Tibial nerve (tissue), 4 donors: ENCODE data around the gene CTXN1.

ENCODE experiments used
- CTCF ChIP-seq, 5 experiments: fragments of 200-600 bp in 3 of 5; fragments of 450-650 bp in 2 of 5; sonication (generic) in 3 of 5; IDR thresholded peaks; one replicate each; pipeline ENCODE4 v1.5.1; 2016 to 2019; ENCODE audit warnings: antibody characterized with exemption in 5 of 5, mild to moderate bottlenecking in 3 of 5, moderate library complexity in 2 of 5
- EP300 ChIP-seq, 2 donors: sonication (generic); formaldehyde crosslinking; IDR thresholded peaks; one replicate each; pipeline ENCODE4 v1.6.1; 2017; ENCODE audit warnings: antibody characterized with exemption in 2 of 2, mild to moderate bottlenecking in 1 of 2
- POLR2A ChIP-seq, 2 donors: fragments of 450-650 bp; IDR thresholded peaks; one replicate each; pipeline ENCODE4 v1.6.1; 2017; ENCODE audit warnings: antibody characterized with exemption in 2 of 2, mild to moderate bottlenecking in 2 of 2, moderate library complexity in 2 of 2

DNA sequence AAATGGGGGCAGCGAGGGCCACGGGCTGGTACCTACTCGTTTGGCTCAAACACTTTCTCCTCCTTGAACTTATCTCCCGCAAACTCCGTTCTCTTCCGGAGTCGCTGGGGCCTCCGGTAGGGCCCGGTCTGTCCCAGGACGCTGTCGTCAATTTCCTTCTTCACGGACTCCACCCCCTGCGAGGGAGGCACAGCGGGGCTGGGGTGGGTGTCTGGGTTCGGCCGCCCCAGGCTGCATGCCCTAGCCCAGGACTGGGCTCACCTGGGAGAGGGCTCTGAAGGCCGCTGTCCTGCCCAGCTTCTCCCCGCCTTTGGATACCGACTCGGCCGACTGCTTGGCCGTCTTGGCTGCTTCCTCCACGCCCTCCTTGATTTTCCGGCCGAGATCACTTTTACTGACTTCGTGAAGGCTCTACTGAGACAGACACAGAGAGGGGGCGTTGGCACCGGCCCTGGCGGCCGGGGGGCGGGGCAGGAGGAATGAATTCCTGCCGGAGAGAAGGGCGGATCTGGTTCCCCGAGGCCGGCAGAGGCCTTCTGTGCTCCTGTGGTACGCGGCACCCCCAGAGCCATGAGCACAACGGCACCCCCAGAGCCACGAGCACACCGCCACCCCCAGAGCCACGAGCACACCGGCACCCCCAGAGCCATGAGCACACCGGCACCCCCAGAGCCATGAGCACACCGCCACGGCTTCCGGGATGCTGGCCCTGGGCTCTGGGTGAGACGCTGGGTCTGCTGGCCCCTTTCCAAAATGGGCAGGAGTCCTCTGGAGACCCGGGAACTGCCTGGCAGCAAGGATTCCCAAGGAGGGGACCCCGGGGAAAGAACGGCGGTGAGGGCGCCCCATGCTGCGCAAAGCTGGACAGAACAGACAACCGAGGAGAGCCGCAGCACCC lies 8.1 kb upstream of the CTXN1 start:
- no peak for TF ChIP-seq CTCF (IDR thresholded peaks at IDR 0.05)
- TF ChIP-seq POLR2A (IDR thresholded peaks at IDR 0.05): no peak
- TF ChIP-seq EP300 (IDR thresholded peaks at IDR 0.05): no peak
